ENCODE data around the gene ZSCAN16. TPM values are rescaled to one million over a fixed set of nuclear protein-coding genes. Genes with fewer than 3 reads are reported as not detected.

The ZSCAN16 gene
- total and polyA plus RNA-seq, 2 of the 13 experiments (the other 11 are each of a cell fraction or from before 2014, with no cell fraction given): 5.7 to 12.7 TPM

DNA sequence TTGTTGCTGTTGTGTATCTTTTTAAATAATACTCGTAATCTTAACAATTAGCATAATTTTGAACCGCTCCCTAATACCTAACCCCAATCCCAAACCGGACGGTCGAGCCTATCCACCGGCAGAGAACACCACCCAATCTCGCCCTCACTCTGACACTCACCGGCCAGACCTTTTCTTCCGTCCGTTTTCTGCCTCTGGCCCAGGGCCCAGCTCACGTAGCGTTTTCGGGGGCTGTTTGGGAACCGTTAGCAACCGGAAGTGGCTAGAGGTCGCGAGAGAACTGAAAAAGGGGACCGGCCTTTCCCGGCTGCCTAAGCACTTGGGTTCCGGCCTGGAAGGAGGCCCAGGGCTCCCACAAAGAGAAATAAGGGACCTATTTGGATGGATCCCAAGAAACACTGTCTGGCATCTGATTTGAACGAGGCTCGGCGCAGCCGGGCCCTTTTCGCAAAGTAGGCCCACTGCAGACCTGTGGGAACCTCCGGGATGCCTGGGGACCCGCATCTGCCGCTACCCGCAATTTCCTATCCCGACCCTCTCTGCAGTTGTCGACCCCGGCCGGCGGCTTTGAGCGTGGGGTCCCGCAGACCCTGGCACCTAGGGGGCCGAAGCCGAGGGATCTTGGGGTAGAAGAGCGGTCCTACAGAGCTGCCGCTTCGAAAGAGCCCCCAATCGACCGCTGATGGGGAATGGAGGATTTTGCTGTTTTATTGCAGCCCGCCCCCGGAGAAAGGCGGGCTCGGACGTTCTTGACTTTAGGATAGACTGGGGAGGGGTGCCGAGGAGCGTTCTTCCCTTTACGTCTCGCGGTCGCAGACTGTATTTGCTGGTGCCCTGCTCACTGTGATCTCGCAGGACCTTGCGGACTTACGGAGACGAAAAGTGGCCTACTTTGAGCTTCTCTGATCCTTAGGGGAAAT, 12.4 kb downstream of the ZSCAN16 start (continued):
- TF ChIP-seq, protein P1, sequence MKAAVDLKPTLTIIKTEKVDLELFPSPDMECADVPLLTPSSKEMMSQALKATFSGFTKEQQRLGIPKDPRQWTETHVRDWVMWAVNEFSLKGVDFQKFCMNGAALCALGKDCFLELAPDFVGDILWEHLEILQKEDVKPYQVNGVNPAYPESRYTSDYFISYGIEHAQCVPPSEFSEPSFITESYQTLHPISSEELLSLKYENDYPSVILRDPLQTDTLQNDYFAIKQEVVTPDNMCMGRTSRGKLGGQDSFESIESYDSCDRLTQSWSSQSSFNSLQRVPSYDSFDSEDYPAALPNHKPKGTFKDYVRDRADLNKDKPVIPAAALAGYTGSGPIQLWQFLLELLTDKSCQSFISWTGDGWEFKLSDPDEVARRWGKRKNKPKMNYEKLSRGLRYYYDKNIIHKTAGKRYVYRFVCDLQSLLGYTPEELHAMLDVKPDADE (CRISPR knock-in tag; IDR thresholded peaks at IDR 0.05): peak; percentile 70; the same call in 1 of the 2 replicates
- TF ChIP-seq ZFP41 (CRISPR knock-in tag; IDR thresholded peaks at IDR 0.05; ENCODE audit: borderline replicate concordance) (0 out of 2 replicates have a peak, but pooled peaks have one; percentile 52), ZMYM2 (CRISPR knock-in tag; IDR thresholded peaks at IDR 0.05) (no peak), CEBPB (IDR thresholded peaks at IDR 0.05; ENCODE audit: borderline replicate concordance, low read depth, low read length) (no peak), PRDM4 (CRISPR knock-in tag; IDR thresholded peaks at IDR 0.05; ENCODE audit: borderline replicate concordance) (peak; percentile 72; the same call in 1 of the 2 replicates), ZNF431 (CRISPR knock-in tag; IDR thresholded peaks at IDR 0.05; ENCODE audit: borderline replicate concordance, low read depth) (peak; percentile 86; the same call in 1 of the 2 replicates), ZFP36 (IDR thresholded peaks at IDR 0.05; ENCODE audit: borderline replicate concordance, low read depth, low read length, partially characterized antibody) (no peak), ZHX1 (CRISPR knock-in tag; IDR thresholded peaks at IDR 0.05; ENCODE audit: low read depth) (peak; percentile 63), BORCS8-MEF2B (CRISPR knock-in tag; IDR thresholded peaks at IDR 0.05) (peak; percentile 87; the same call in 1 of the 2 replicates), NR2F2 (IDR thresholded peaks at IDR 0.05; ENCODE audit: borderline replicate concordance, low read depth) (0 out of 2 replicates have a peak, but pooled peaks have one; percentile 66), RFXANK (CRISPR knock-in tag; IDR thresholded peaks at IDR 0.05) (peak; percentile 70), HOXD1 (CRISPR knock-in tag; IDR thresholded peaks at IDR 0.05) (peak; percentile 90; the same call in 1 of the 2 replicates), SIN3A (IDR thresholded peaks at IDR 0.05; ENCODE audit: borderline replicate concordance, low read depth, low read length) (peak; percentile 85), ZNF224 (CRISPR knock-in tag; IDR thresholded peaks at IDR 0.05) (no peak; the same call in 1 of the 2 replicates), BRF2 (CRISPR knock-in tag; IDR thresholded peaks at IDR 0.05) (peak; percentile 66), ATM (IDR thresholded peaks at IDR 0.05; ENCODE audit: borderline replicate concordance) (no peak), PHB2 (IDR thresholded peaks at IDR 0.05; ENCODE audit: partially characterized antibody) (no peak), PAF1 (CRISPR knock-in tag; IDR thresholded peaks at IDR 0.05) (no peak)
